Osteoblast (primary cell): Measurements from ENCODE around the gene CHRNA10. TPM values are rescaled to one million over a fixed set of nuclear protein-coding genes. Genes with fewer than 3 reads are reported as not detected.

Source experiments
- DNase-seq: peaks from one replicate; pipeline ENCODE4 v3.0.0; 2011; ENCODE audit warnings: low spot score, mixed read lengths; ENCODE audit not compliant: insufficient read length; ENCODE audit errors: missing footprints
- H2AFZ ChIP-seq: 2 replicates; pipeline ENCODE4 v1.6.0; 2011; ENCODE audit warnings: mild to moderate bottlenecking, low read length
- H3K27ac ChIP-seq: 2 replicates; pipeline ENCODE4 v1.5.1; 2011; ENCODE audit warnings: mild to moderate bottlenecking, low read depth, low read length, moderate library complexity
- H3K27me3 ChIP-seq: 2 replicates; pipeline ENCODE4 v1.6.0; 2012; ENCODE audit warnings: mild to moderate bottlenecking, control low read depth, inconsistent platforms, low read length, moderate library complexity; ENCODE audit not compliant: insufficient read depth
- H3K36me3 ChIP-seq: 2 replicates; pipeline ENCODE4 v1.5.1; 2011; ENCODE audit warnings: mild to moderate bottlenecking, low read length, control low read depth, moderate library complexity; ENCODE audit not compliant: insufficient read depth
- H3K4me1 ChIP-seq: 2 replicates; pipeline ENCODE4 v1.5.1; 2011; ENCODE audit warnings: mild to moderate bottlenecking, low read length, control low read depth, moderate library complexity; ENCODE audit not compliant: insufficient read depth
- H3K4me2 ChIP-seq: 2 replicates; pipeline ENCODE4 v1.6.0; 2011; ENCODE audit warnings: mild to moderate bottlenecking, low read length; ENCODE audit not compliant: insufficient read depth
- H3K4me3 ChIP-seq: fragments of 200-600 bp; sonication (generic); 3 replicates; pipeline ENCODE4 v1.5.1; 2012; ENCODE audit warnings: mild to moderate bottlenecking, low read length, inconsistent platforms; ENCODE audit not compliant: insufficient read depth
- H3K79me2 ChIP-seq: 2 replicates; pipeline ENCODE4 v1.6.0; 2012; ENCODE audit warnings: mild to moderate bottlenecking, low read length, control low read depth, inconsistent platforms; ENCODE audit not compliant: insufficient read depth
- H3K9me3 ChIP-seq: 2 replicates; pipeline ENCODE4 v1.5.1; 2011; ENCODE audit warnings: low read depth, low read length, control low read depth
- H4K20me1 ChIP-seq: 2 replicates; pipeline ENCODE4 v1.6.0; 2012; ENCODE audit warnings: mild to moderate bottlenecking, low read length, control low read depth; ENCODE audit not compliant: insufficient read depth
- total RNA-seq: library from RNA; depleted of rRNA; stranded (reverse); fragments of >200 nt; gene quantifications from 2 replicates; pipeline ENCODE4 v1.2.3, GENCODE V29; 2012
- TF ChIP-seq, protein P1 (sequence below): IDR thresholded peaks from 2 replicates; pipeline ENCODE4 v1.5.1; 2011; ENCODE audit warnings: mild to moderate bottlenecking, low read depth, low read length, moderate library complexity; ENCODE audit errors: extremely low read depth

The CHRNA10 gene
- total RNA-seq, 1 donor, result 0.72 TPM

DNA sequence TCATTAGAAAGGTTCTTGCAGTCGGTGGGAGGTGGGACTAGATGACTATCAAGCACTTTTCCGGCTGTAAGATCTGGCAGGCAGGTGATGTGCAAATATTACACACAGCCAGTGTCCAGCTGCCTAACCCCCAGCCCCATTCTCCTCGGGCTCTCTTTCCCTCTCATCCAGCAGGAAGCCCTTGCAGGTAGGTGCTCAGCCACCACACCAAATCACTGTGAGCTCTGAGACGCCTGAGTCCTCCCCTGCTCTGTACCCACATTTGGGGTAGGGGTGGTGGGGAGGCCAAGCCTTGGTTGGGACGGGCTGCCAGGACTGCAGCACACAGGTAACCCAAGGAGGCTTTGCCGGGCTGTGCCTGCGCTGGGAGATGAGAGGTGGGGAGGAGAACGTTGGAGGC lies 30.0 kb downstream of the CHRNA10 start:
- Histone ChIP-seq H3K9me3 (no peaks in the 10 kb centered on the region), H3K27me3 (peaks cover 35% of the 10 kb centered on the region), H3K4me3 (no peak overlapping the region), H3K4me1 (peaks cover 8% of the 10 kb centered on the region), H4K20me1 (no peaks in the 10 kb centered on the region), H3K27ac (no peak overlapping the region), H3K4me2 (no peak overlapping the region), H3K79me2 (no peaks in the 10 kb centered on the region), H3K36me3 (no peaks in the 10 kb centered on the region), H2AFZ (no peak overlapping the region)
- peak; percentile 66 for DNase-seq
- TF ChIP-seq, protein P1, sequence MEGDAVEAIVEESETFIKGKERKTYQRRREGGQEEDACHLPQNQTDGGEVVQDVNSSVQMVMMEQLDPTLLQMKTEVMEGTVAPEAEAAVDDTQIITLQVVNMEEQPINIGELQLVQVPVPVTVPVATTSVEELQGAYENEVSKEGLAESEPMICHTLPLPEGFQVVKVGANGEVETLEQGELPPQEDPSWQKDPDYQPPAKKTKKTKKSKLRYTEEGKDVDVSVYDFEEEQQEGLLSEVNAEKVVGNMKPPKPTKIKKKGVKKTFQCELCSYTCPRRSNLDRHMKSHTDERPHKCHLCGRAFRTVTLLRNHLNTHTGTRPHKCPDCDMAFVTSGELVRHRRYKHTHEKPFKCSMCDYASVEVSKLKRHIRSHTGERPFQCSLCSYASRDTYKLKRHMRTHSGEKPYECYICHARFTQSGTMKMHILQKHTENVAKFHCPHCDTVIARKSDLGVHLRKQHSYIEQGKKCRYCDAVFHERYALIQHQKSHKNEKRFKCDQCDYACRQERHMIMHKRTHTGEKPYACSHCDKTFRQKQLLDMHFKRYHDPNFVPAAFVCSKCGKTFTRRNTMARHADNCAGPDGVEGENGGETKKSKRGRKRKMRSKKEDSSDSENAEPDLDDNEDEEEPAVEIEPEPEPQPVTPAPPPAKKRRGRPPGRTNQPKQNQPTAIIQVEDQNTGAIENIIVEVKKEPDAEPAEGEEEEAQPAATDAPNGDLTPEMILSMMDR, result no peak

DNA sequence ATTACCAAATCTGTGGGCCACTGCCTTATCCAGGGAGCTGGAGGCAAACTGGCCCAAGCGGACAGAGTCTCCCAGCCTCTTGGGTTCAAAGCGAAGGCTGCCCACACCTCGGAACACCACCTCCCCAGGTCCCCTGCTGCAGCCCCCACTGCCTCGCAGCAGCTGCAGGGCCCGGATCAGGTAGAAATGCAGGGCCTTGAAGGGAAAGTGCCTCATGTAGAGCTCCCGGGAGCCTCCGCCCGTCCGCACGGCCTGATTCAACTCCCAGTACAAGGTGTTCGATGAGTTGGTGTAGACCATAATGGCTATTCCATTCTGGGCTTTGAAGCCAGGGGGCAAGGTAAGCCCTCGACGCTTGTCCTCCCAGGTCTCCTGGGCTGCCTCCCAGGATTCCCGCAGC lies 31.3 kb downstream of the CHRNA10 start:
- Histone ChIP-seq H4K20me1 (no peaks in the 10 kb centered on the region), H3K9me3 (no peaks in the 10 kb centered on the region), H3K4me2 (no peak overlapping the region), H3K4me3 (no peak overlapping the region), H3K4me1 (peaks cover 8% of the 10 kb centered on the region), H3K27ac (no peak overlapping the region), H2AFZ (no peak overlapping the region), H3K27me3 (peaks cover 31% of the 10 kb centered on the region), H3K79me2 (no peaks in the 10 kb centered on the region), H3K36me3 (no peaks in the 10 kb centered on the region)
- DNase-seq, result no peak
- TF ChIP-seq, protein P1, result no peak

DNA sequence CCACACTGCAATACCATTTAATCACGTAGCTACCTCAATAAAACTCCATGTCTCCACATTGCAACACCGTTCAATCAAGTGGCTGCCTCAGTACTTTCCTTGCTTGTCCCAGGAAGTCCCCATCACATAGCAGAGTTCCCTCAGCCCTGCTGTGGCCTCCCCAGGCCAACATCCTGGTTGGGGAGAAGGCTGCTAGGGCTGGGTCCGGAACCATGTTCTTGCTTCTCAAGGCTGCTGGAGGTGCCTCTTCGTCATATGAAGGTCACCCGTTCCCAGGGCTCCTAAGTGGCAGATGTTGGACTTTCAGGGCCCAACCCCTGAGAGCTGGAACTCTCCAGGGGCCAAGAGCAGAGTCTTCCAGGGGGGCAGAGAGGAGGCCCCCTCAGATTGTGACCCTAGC lies 32.7 kb downstream of the CHRNA10 start:
- Histone ChIP-seq H4K20me1 (no peaks in the 10 kb centered on the region), H3K9me3 (no peaks in the 10 kb centered on the region), H3K4me3 (no peak overlapping the region), H3K4me2 (no peak overlapping the region), H3K36me3 (no peaks in the 10 kb centered on the region), H3K79me2 (no peaks in the 10 kb centered on the region), H3K27ac (no peak overlapping the region), H2AFZ (no peak overlapping the region), H3K27me3 (peaks cover 32% of the 10 kb centered on the region), H3K4me1 (peaks cover 8% of the 10 kb centered on the region)
- TF ChIP-seq, protein P1, result no peak
- DNase-seq, result peak; percentile 30

DNA sequence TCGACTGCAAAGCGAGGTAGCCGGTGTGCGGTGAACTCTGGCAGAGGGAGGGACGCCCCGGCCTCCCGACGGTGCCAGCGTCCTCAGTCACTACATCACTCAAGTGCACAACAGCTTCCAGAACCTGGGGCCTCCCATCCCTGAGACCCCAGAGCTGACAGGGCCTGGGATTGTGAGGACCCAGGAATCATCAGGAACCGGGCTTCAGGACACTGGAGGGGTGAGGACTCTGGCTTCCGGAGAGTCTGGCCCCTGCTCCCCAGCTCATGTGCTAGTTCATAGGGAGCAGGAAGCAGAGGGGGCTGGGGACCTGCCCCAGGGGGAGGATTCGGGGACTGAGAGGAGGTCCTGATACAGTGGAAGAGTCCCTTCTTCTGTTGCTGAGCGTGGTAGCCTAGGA lies 34.0 kb downstream of the CHRNA10 start:
- Histone ChIP-seq H3K9me3 (no peaks in the 10 kb centered on the region), H3K27ac (no peak overlapping the region), H2AFZ (no peak overlapping the region), H3K27me3 (peaks cover 18% of the 10 kb centered on the region), H3K4me3 (no peak overlapping the region), H3K4me2 (no peak overlapping the region), H3K79me2 (no peaks in the 10 kb centered on the region), H4K20me1 (no peaks in the 10 kb centered on the region), H3K4me1 (peaks cover 1% of the 10 kb centered on the region), H3K36me3 (no peaks in the 10 kb centered on the region)
- TF ChIP-seq, protein P1, result no peak
- peak; percentile 10 for DNase-seq
